PFSK-1 (cell line): ENCODE data around the gene SYTL3.

Experiments used
- POLR2AphosphoS5 ChIP-seq: IDR thresholded peaks from 2 replicates; pipeline ENCODE4 v1.6.1; 2012; ENCODE audit warnings: low read depth, mild to moderate bottlenecking, control low read depth, low read length, moderate library complexity
- REST ChIP-seq, 2 experiments: IDR thresholded peaks; 2 replicates each; pipeline versions ENCODE4 v1.6.1 to v1.8.0; 2011 to 2012; ENCODE audit warnings: low read depth in 2 of 2, low read length in 2 of 2, control low read depth in 1 of 2, inconsistent platforms in 1 of 2, mild to moderate bottlenecking in 1 of 2, moderate library complexity in 1 of 2; ENCODE audit not compliant: insufficient read depth in 1 of 2
- SIN3A ChIP-seq: IDR thresholded peaks from 2 replicates; pipeline ENCODE4 v1.6.1; 2012; ENCODE audit warnings: mild to moderate bottlenecking, low read length, moderate library complexity, borderline replicate concordance; ENCODE audit not compliant: insufficient read depth
- TAF1 ChIP-seq: IDR thresholded peaks from 2 replicates; pipeline ENCODE4 v1.6.1; 2012; ENCODE audit warnings: low read length, control low read depth, borderline replicate concordance; ENCODE audit not compliant: insufficient read depth

GRCh38 chr6:158677906-158678578 lies 28.2 kb downstream of the SYTL3 start:
- TF ChIP-seq POLR2AphosphoS5 (no peak), SIN3A (no peak), REST (IDR thresholded peaks at IDR 0.05; ENCODE audit: insufficient read depth in 1 of 2, low read depth in 2 of 2, low read length in 2 of 2) (no peak), TAF1 (no peak)
